Measurements from ENCODE around the gene BRK1. TPM values are rescaled to one million over a fixed set of nuclear protein-coding genes. Genes with fewer than 3 reads are reported as not detected.
A peak's percentile ranks its signal among the peaks of the same experiment; 100 is the strongest.
"Not testable (repeated sequence)": the region's sequence is repeated elsewhere in the genome, so short reads cannot be mapped to it uniquely, and the experiment has no call there.

Gene BRK1
- total and polyA plus RNA-seq, 5 donors = 93.3 to 127 (median 101) TPM

GRCh38 chr3:10162185-10162584, 46.7 kb downstream of the BRK1 start:
- Histone ChIP-seq H3K4me1 (ENCODE audit: control insufficient read depth, insufficient read depth, low read length) (no peaks in the 10 kb centered on the region), H3K9me3 (ENCODE audit: control insufficient read depth, low read length) (no peaks in the 10 kb centered on the region), H3K27me3 (ENCODE audit: control insufficient read depth, insufficient read depth) (no peaks in the 10 kb centered on the region), H3K4me3 (ENCODE audit: low read length) (no peak overlapping the region), H3K27ac (ENCODE audit: low read length) (no peak overlapping the region)
- no peak for DNase-seq
- ATAC-seq = no peak
- WGBS = 89% methylated on average over 6 of the region's 6 CpGs
- intact Hi-C loops (cut with DNase I) = loop anchor here in 2 of 4 donors (10.0 kb wide), 1 partner anchor 63 kb away; no protein-coding TSS in a partner anchor

GRCh38 chr3:10164201-10164545, 48.7 kb downstream of the BRK1 start:
- H3K27me3 ChIP-seq (ENCODE audit: control insufficient read depth, insufficient read depth); DNase-seq; H3K27ac ChIP-seq (ENCODE audit: low read length); H3K9me3 ChIP-seq (ENCODE audit: control insufficient read depth, low read length); H3K4me3 ChIP-seq (ENCODE audit: low read length); H3K4me1 ChIP-seq (ENCODE audit: control insufficient read depth, insufficient read depth, low read length); ATAC-seq: not testable (repeated sequence)
- WGBS = 74% methylated on average over 12 of the region's 12 CpGs
- intact Hi-C loops (cut with DNase I) = loop anchor here in 3 of 4 donors (2.0 to 10.0 kb wide), 2 partner anchors 59 to 61 kb away; no protein-coding TSS in a partner anchor

- Histone ChIP-seq H3K4me3 (ENCODE audit: low read length) (peak within 1 kb of the TSS; percentile 55), H3K27ac (ENCODE audit: low read length) (no peak within 1 kb of the TSS), H3K27me3 (ENCODE audit: control insufficient read depth, insufficient read depth) (no peaks in the 10 kb centered on the region), H3K9me3 (ENCODE audit: control insufficient read depth, low read length) (no peaks in the 10 kb centered on the region), H3K4me1 (ENCODE audit: control insufficient read depth, insufficient read depth, low read length) (no peaks in the 10 kb centered on the region)
- ATAC-seq = peak; percentile 96 to 97
- intact Hi-C loops (cut with DNase I) = loop anchor here in 3 of 4 donors (2.0 to 10.0 kb wide), 2 partner anchors 58 to 60 kb away; no protein-coding TSS in a partner anchor
- peak; percentile 80 to 91 (median 89) for DNase-seq
- 4% methylated on average over 76 of the region's 76 CpGs for WGBS
These were observed 49.3 kb downstream of the BRK1 start, which contains the start of gene IRAK2 for GRCh38 chr3:10164546-10165393. TSS of gene IRAK2 (plus strand) at chr3:10164919. CDS start at chr3:10164955, 36 bp downstream.

GRCh38 chr3:10166213-10166604, 50.7 kb downstream of the BRK1 start:
- H3K27ac ChIP-seq (ENCODE audit: low read length) = no peak overlapping the region

GRCh38 chr3:10169000-10169496, 53.6 kb downstream of the BRK1 start:
- no peak for ATAC-seq
- Histone ChIP-seq H3K27me3 (ENCODE audit: control insufficient read depth, insufficient read depth) (no peaks in the 10 kb centered on the region), H3K9me3 (ENCODE audit: control insufficient read depth, low read length) (no peaks in the 10 kb centered on the region), H3K4me1 (ENCODE audit: control insufficient read depth, insufficient read depth, low read length) (peaks cover 2% of the 10 kb centered on the region), H3K4me3 (ENCODE audit: low read length) (no peak overlapping the region), H3K27ac (ENCODE audit: low read length) (no peak overlapping the region)
- DNase-seq = no peak
- WGBS = 74% methylated on average over 8 of the region's 8 CpGs
- intact Hi-C loops (cut with DNase I) = loop anchor here in 2 of 4 donors (10.0 kb wide), 1 partner anchor 56 kb away; no protein-coding TSS in a partner anchor

More at GRCh38 chr3:10166213-10166604, 50.7 kb downstream of the BRK1 start:
- H3K9me3 ChIP-seq (ENCODE audit: control insufficient read depth, low read length) = no peaks in the 10 kb centered on the region
- intact Hi-C loops (cut with DNase I) = loop anchor here in 2 of 4 donors (10.0 kb wide), 1 partner anchor 59 kb away; no protein-coding TSS in a partner anchor
- no peak for DNase-seq
- H3K4me3 ChIP-seq (ENCODE audit: low read length) = no peak overlapping the region
- no peaks in the 10 kb centered on the region for H3K4me1 ChIP-seq (ENCODE audit: control insufficient read depth, insufficient read depth, low read length)
- H3K27me3 ChIP-seq (ENCODE audit: control insufficient read depth, insufficient read depth) = no peaks in the 10 kb centered on the region
- ATAC-seq = no peak
- 93% methylated on average over 5 of the region's 5 CpGs for WGBS

- H3K27me3 ChIP-seq (ENCODE audit: control insufficient read depth, insufficient read depth) = no peaks in the 10 kb centered on the region
- no peak overlapping the region for H3K27ac ChIP-seq (ENCODE audit: low read length)
- DNase-seq (no peak), ATAC-seq (no peak)
- 79% methylated on average over 13 of the region's 13 CpGs for WGBS
- H3K4me3 ChIP-seq (ENCODE audit: low read length) = no peak overlapping the region
- H3K4me1 ChIP-seq (ENCODE audit: control insufficient read depth, insufficient read depth, low read length) = peaks cover 2% of the 10 kb centered on the region
- intact Hi-C loops (cut with DNase I) = no loop called here
- H3K9me3 ChIP-seq (ENCODE audit: control insufficient read depth, low read length) = no peaks in the 10 kb centered on the region
These were observed 55.5 kb downstream of the BRK1 start for GRCh38 chr3:10170915-10171478.

GRCh38 chr3:10173095-10173925, 57.8 kb downstream of the BRK1 start:
- WGBS = 79% methylated on average over 10 of the region's 10 CpGs
- DNase-seq (no peak), ATAC-seq (peak in 1 of 2 donors; percentile 2)
- Histone ChIP-seq H3K27ac (ENCODE audit: low read length) (no peak overlapping the region), H3K9me3 (ENCODE audit: control insufficient read depth, low read length) (no peaks in the 10 kb centered on the region), H3K27me3 (ENCODE audit: control insufficient read depth, insufficient read depth) (no peaks in the 10 kb centered on the region), H3K4me1 (ENCODE audit: control insufficient read depth, insufficient read depth, low read length) (peaks cover 2% of the 10 kb centered on the region), H3K4me3 (ENCODE audit: low read length) (no peak overlapping the region)
- intact Hi-C loops (cut with DNase I) = no loop called here

- H3K9me3 ChIP-seq (ENCODE audit: control insufficient read depth, low read length) = no peaks in the 10 kb centered on the region
- H3K4me1 ChIP-seq (ENCODE audit: control insufficient read depth, insufficient read depth, low read length) = peaks cover 2% of the 10 kb centered on the region
- ATAC-seq (peak; percentile 95 to 98), DNase-seq (peak; percentile 83 to 86 (median 85))
- 28% methylated on average over 6 of the region's 6 CpGs for WGBS
- intact Hi-C loops (cut with DNase I) = no loop called here
- no peaks in the 10 kb centered on the region for H3K27me3 ChIP-seq (ENCODE audit: control insufficient read depth, insufficient read depth)
- H3K27ac ChIP-seq (ENCODE audit: low read length) = no peak overlapping the region
- no peak overlapping the region for H3K4me3 ChIP-seq (ENCODE audit: low read length)
These were observed 58.5 kb downstream of the BRK1 start for GRCh38 chr3:10173926-10174435.

GRCh38 chr3:10175334-10175733, 59.9 kb downstream of the BRK1 start:
- H3K27ac ChIP-seq (ENCODE audit: low read length); H3K4me1 ChIP-seq (ENCODE audit: control insufficient read depth, insufficient read depth, low read length); intact Hi-C loops (cut with DNase I); ATAC-seq; H3K27me3 ChIP-seq (ENCODE audit: control insufficient read depth, insufficient read depth); DNase-seq; H3K9me3 ChIP-seq (ENCODE audit: control insufficient read depth, low read length); H3K4me3 ChIP-seq (ENCODE audit: low read length): not testable (repeated sequence)
- WGBS = 97% methylated on average over 7 of the region's 7 CpGs

- 91% methylated on average over 4 of the region's 4 CpGs for WGBS
These were observed 60.7 kb downstream of the BRK1 start for GRCh38 chr3:10176150-10176549.

More at GRCh38 chr3:10176150-10176549, 60.7 kb downstream of the BRK1 start:
- H3K27me3 ChIP-seq (ENCODE audit: control insufficient read depth, insufficient read depth); H3K4me3 ChIP-seq (ENCODE audit: low read length); H3K4me1 ChIP-seq (ENCODE audit: control insufficient read depth, insufficient read depth, low read length); H3K9me3 ChIP-seq (ENCODE audit: control insufficient read depth, low read length); intact Hi-C loops (cut with DNase I); DNase-seq; H3K27ac ChIP-seq (ENCODE audit: low read length); ATAC-seq: not testable (repeated sequence)
